Measurements from ENCODE around the gene GPA33. TPM values are rescaled to one million over a fixed set of nuclear protein-coding genes. Genes with fewer than 3 reads are reported as not detected.
"Not testable (repeated sequence)": the region's sequence is repeated elsewhere in the genome, so short reads cannot be mapped to it uniquely, and the experiment has no call there.

The GPA33 gene
- total and polyA plus RNA-seq, 2 experiments from 2014 or later: 1.5 to 5.8 TPM

- Histone ChIP-seq H3K9me2 (replicated peaks; ENCODE audit: insufficient read depth) (no peaks in the 10 kb centered on the region), H3K4me2 (peak overlapping the region; percentile 8), H3K36me3 (replicated peaks; ENCODE audit: insufficient read depth, low read depth) (no peaks in the 10 kb centered on the region), H4K20me1 (ENCODE audit: insufficient read depth, poor library complexity, severe bottlenecking) (no peaks in the 10 kb centered on the region), H3K27me3 (no peaks in the 10 kb centered on the region), H3K27ac (no peak overlapping the region), H3K4me3 (no peak overlapping the region), H2AFZ (no peak overlapping the region), H3K79me2 (no peaks in the 10 kb centered on the region), H3K9me3 (ENCODE audit: low read depth) (no peaks in the 10 kb centered on the region), H3K4me1 (ENCODE audit: insufficient read depth) (no peaks in the 10 kb centered on the region)
- no peak for DNase-seq (ENCODE audit: low spot score)
- TF ChIP-seq CTCF (IDR thresholded peaks at IDR 0.05; ENCODE audit: poor library complexity) (no peak), EZH2phosphoT487 (IDR thresholded peaks at IDR 0.05; ENCODE audit: low read depth, severe bottlenecking, unreplicated experiment) (no peak), EZH2 (IDR thresholded peaks at IDR 0.05; ENCODE audit: borderline replicate concordance) (no peak)
- WGBS (ENCODE audit: low lambda C conversion rate, missing lambda C conversion rate): 48% methylated on average over 2 of the region's 2 CpGs
Observed at GRCh38 chr1:167033646-167034045, 56.5 kb downstream of the GPA33 start.

DNA sequence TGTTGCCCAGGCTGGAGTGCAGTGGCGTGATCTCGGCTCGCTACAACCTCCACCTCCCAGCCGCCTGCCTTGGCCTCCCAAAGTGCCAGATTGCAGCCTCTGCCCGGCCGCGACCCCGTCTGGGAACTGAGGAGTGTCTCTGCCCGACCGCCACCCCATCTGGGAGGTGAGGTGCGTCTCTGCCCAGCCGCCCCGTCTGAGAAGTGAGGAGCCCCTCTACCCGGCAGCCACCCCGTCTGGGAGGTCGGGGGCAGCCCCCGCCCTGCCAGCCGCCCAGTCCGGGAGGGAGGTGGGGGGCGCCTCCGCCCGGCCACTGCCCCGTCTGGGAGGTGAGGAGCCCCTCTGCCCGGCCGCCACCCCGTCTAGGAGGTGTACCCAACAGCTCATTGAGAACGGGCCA, 60.6 kb downstream of the GPA33 start:
- H3K4me2 ChIP-seq; H2AFZ ChIP-seq; H3K36me3 ChIP-seq (replicated peaks; ENCODE audit: insufficient read depth, low read depth); H4K20me1 ChIP-seq (ENCODE audit: insufficient read depth, poor library complexity, severe bottlenecking); H3K79me2 ChIP-seq; H3K9me2 ChIP-seq (replicated peaks; ENCODE audit: insufficient read depth); H3K27me3 ChIP-seq; H3K4me3 ChIP-seq; H3K4me1 ChIP-seq (ENCODE audit: insufficient read depth); H3K9me3 ChIP-seq (ENCODE audit: low read depth); DNase-seq (ENCODE audit: low spot score); H3K27ac ChIP-seq: not testable (repeated sequence)
- 96% methylated on average over 11 of the region's 27 CpGs for WGBS (ENCODE audit: low lambda C conversion rate, missing lambda C conversion rate)

- Histone ChIP-seq H3K27ac (no peak overlapping the region), H3K4me1 (ENCODE audit: insufficient read depth) (no peaks in the 10 kb centered on the region), H3K79me2 (no peaks in the 10 kb centered on the region), H3K4me3 (no peak overlapping the region), H2AFZ (no peak overlapping the region), H4K20me1 (ENCODE audit: insufficient read depth, poor library complexity, severe bottlenecking) (no peaks in the 10 kb centered on the region), H3K27me3 (no peaks in the 10 kb centered on the region), H3K9me2 (replicated peaks; ENCODE audit: insufficient read depth) (no peaks in the 10 kb centered on the region), H3K4me2 (no peak overlapping the region), H3K36me3 (replicated peaks; ENCODE audit: insufficient read depth, low read depth) (no peaks in the 10 kb centered on the region), H3K9me3 (ENCODE audit: low read depth) (no peaks in the 10 kb centered on the region)
- no peak for DNase-seq (ENCODE audit: low spot score)
- WGBS (ENCODE audit: low lambda C conversion rate, missing lambda C conversion rate): 94% methylated on average over 1 of the region's 1 CpG
- TF ChIP-seq CTCF (IDR thresholded peaks at IDR 0.05; ENCODE audit: poor library complexity) (no peak), EZH2 (IDR thresholded peaks at IDR 0.05; ENCODE audit: borderline replicate concordance) (no peak), EZH2phosphoT487 (IDR thresholded peaks at IDR 0.05; ENCODE audit: low read depth, severe bottlenecking, unreplicated experiment) (no peak)
Observed at GRCh38 chr1:167022384-167022783, 67.8 kb downstream of the GPA33 start.

DNA sequence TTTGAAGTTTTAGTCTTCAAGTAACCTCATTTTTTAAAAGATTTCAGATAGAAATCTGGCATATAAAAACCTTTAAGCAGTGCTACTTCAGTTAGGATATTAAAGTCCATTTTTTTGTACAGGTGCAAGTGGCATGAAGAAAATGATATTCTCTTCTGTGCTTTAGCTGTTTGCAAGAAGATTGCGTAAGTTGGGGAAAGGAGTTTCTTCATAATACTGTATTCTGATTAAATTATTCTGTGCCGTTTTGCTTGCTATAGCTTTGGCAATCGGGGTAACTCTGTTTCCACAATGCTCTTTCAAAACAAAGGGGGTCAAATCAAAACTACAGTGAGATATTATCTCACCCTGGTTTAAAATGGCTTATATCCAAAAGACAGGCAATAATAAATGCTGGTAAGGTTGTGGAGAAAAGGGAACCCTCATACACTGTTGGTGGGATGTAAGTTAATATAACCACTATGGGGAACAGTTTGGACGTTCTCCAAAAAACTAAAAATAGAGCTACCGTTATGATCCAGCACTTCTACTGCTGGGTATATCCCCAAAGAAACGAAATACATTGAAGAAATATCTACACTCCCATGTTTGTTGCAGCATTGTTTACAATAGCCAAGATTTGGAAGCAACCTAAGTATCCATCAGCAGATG, 74.0 kb downstream of the GPA33 start:
- DNase-seq (ENCODE audit: low spot score): no peak
- no peaks in the 10 kb centered on the region for H3K9me3 ChIP-seq (ENCODE audit: low read depth)
- H3K27me3 ChIP-seq: no peaks in the 10 kb centered on the region
- no peaks in the 10 kb centered on the region for H4K20me1 ChIP-seq (ENCODE audit: insufficient read depth, poor library complexity, severe bottlenecking)
- TF ChIP-seq CTCF (IDR thresholded peaks at IDR 0.05; ENCODE audit: poor library complexity): no peak
- TF ChIP-seq EZH2 (IDR thresholded peaks at IDR 0.05; ENCODE audit: borderline replicate concordance): no peak
- no peak for TF ChIP-seq EZH2phosphoT487 (IDR thresholded peaks at IDR 0.05; ENCODE audit: low read depth, severe bottlenecking, unreplicated experiment)
- H3K4me3 ChIP-seq: no peak overlapping the region
- H3K36me3 ChIP-seq (replicated peaks; ENCODE audit: insufficient read depth, low read depth): no peaks in the 10 kb centered on the region
- H2AFZ ChIP-seq: no peak overlapping the region
- 89% methylated on average over 6 of the region's 6 CpGs for WGBS (ENCODE audit: low lambda C conversion rate, missing lambda C conversion rate)
- H3K9me2 ChIP-seq (replicated peaks; ENCODE audit: insufficient read depth): no peaks in the 10 kb centered on the region
- H3K27ac ChIP-seq: no peak overlapping the region
- no peak overlapping the region for H3K4me2 ChIP-seq
- no peaks in the 10 kb centered on the region for H3K79me2 ChIP-seq
- H3K4me1 ChIP-seq (ENCODE audit: insufficient read depth): no peaks in the 10 kb centered on the region
